ENCODE measurements around the gene CARMIL1. TPM values are rescaled to one million over a fixed set of nuclear protein-coding genes. Genes with fewer than 3 reads are reported as not detected.

The CARMIL1 gene
- total RNA-seq, 1 experiment from 2014 or later = 23.6 TPM

DNA sequence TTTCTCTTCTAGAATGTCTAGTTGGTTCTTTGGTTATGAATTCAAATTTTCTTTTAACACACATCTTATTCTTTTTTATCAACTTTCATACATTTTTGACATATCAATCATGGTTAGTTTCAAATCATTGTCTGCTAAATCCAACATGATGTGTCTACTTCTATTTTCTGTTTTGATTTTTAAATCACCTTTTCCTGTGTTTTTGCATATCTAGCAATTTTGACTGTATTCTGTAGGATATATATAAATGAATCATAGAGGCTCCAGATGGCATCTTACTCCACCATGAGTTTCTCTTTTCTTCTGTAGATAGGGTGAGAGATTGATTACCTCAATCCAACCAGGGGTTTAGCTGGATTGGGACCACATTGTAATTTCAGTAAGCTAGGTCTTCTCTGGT, 34.3 kb upstream of the CARMIL1 start:
- no peak overlapping the region for H3T11ph ChIP-seq (ENCODE audit: low read length)
- no peak overlapping the region for H2BK20ac ChIP-seq (ENCODE audit: low read depth, low read length, poor library complexity, severe bottlenecking)
- no peak overlapping the region for H3K27ac ChIP-seq (ENCODE audit: insufficient read length, low read depth, low read length)
- Mint-ChIP-seq H3K27ac (no peak overlapping the region), H3K4me3 (no peak overlapping the region), H3K4me1 (peaks cover 3 to 7% of the 10 kb centered on the region in 2 experiments; a peak in 2 of 4 replicates), H3K9me3 (peaks cover 0 to 3% of the 10 kb centered on the region in 2 experiments; a peak in 1 of 5 replicates), H3K27me3 (ENCODE audit: low read depth) (no peaks in the 10 kb centered on the region), H3K36me3 (ENCODE audit: insufficient read depth in 1 of 3, low read depth in 3 of 3) (no peaks in the 10 kb centered on the region)
- no peaks in the 10 kb centered on the region for H3K79me2 ChIP-seq (ENCODE audit: insufficient read depth, low read length)
- H3K27me3 ChIP-seq (ENCODE audit: insufficient read depth, low read length) = no peaks in the 10 kb centered on the region
- H3K4me2 ChIP-seq (ENCODE audit: insufficient read depth, insufficient read length, low read length) = no peak overlapping the region
- H3K14ac ChIP-seq (ENCODE audit: insufficient read depth, low read length) = no peak overlapping the region
- H2BK15ac ChIP-seq (ENCODE audit: low read depth, low read length) = no peak overlapping the region
- no peak overlapping the region for H4K5ac ChIP-seq (ENCODE audit: insufficient read length, low read depth, low read length)
- H2AK5ac ChIP-seq (ENCODE audit: insufficient read length, low read length) = no peak overlapping the region
- H3K79me1 ChIP-seq (ENCODE audit: insufficient read depth, low read depth, low read length, poor library complexity, severe bottlenecking) = no peaks in the 10 kb centered on the region
- H3K4ac ChIP-seq (ENCODE audit: low read depth, low read length) = no peak overlapping the region
- no peak overlapping the region for H3K9ac ChIP-seq (ENCODE audit: extremely low read depth, insufficient read length, low read length)
- H3K18ac ChIP-seq (ENCODE audit: insufficient read length, low read depth, low read length) = no peak overlapping the region
- H2BK12ac ChIP-seq (ENCODE audit: insufficient read length, low read depth, low read length) = peak overlapping the region; percentile 20
- H2BK120ac ChIP-seq (ENCODE audit: low read depth, low read length, poor library complexity, severe bottlenecking) = no peak overlapping the region
- H3K23ac ChIP-seq (ENCODE audit: insufficient read length, low read depth, low read length) = no peak overlapping the region
- no peaks in the 10 kb centered on the region for H3K4me1 ChIP-seq (ENCODE audit: insufficient read depth, low read length)
- no peak overlapping the region for H2AFZ ChIP-seq (ENCODE audit: low read length)
- DNase-seq = no peak
- H4K20me1 ChIP-seq (ENCODE audit: control insufficient read depth, insufficient read depth, insufficient read length) = no peaks in the 10 kb centered on the region
- H3K56ac ChIP-seq (ENCODE audit: insufficient read length, low read depth, low read length) = no peak overlapping the region
- no peaks in the 10 kb centered on the region for H3K9me3 ChIP-seq (ENCODE audit: control insufficient read depth, low read depth, low read length)
- no peaks in the 10 kb centered on the region for H3K23me2 ChIP-seq (ENCODE audit: insufficient read length, low read depth, low read length, poor library complexity, severe bottlenecking)
- H4K91ac ChIP-seq (ENCODE audit: insufficient read length, low read depth, low read length) = no peak overlapping the region
- H2BK5ac ChIP-seq (ENCODE audit: insufficient read length, low read length) = no peak overlapping the region
- no peak overlapping the region for H4K8ac ChIP-seq (replicated peaks; ENCODE audit: insufficient read length, low read depth, low read length)
- TF ChIP-seq, protein P1, sequence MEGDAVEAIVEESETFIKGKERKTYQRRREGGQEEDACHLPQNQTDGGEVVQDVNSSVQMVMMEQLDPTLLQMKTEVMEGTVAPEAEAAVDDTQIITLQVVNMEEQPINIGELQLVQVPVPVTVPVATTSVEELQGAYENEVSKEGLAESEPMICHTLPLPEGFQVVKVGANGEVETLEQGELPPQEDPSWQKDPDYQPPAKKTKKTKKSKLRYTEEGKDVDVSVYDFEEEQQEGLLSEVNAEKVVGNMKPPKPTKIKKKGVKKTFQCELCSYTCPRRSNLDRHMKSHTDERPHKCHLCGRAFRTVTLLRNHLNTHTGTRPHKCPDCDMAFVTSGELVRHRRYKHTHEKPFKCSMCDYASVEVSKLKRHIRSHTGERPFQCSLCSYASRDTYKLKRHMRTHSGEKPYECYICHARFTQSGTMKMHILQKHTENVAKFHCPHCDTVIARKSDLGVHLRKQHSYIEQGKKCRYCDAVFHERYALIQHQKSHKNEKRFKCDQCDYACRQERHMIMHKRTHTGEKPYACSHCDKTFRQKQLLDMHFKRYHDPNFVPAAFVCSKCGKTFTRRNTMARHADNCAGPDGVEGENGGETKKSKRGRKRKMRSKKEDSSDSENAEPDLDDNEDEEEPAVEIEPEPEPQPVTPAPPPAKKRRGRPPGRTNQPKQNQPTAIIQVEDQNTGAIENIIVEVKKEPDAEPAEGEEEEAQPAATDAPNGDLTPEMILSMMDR (conservative IDR thresholded peaks at IDR 0.05) = no peak

Data from H9 (cell line).